Tibial artery (tissue), 4 donors: ENCODE results near the gene SORCS2.

ENCODE experiments used
- DNase-seq, 2 donors: peaks; one replicate each; pipeline ENCODE4 v3.0.0-alpha.2; 2019
- H3K27ac ChIP-seq, 2 donors: fragments of 200-600 bp; sonication (generic) in 1 of 2; 1 replicate in 1 of 2; 2 replicates in 1 of 2; pipeline ENCODE4 v1.5.1; 2018 to 2019; ENCODE audit warnings: mild to moderate bottlenecking in 1 of 2
- H3K27me3 ChIP-seq, 2 donors: fragments of 200-600 bp; sonication (generic) in 1 of 2; one replicate each; pipeline versions ENCODE4 v1.5.1 to v1.6.0; 2016 to 2019
- H3K36me3 ChIP-seq, 3 donors: fragments of 200-600 bp; sonication (generic) in 2 of 3; one replicate each; pipeline ENCODE4 v1.5.1; 2016 to 2019; ENCODE audit warnings: mild to moderate bottlenecking in 2 of 3
- H3K4me1 ChIP-seq, 4 donors: fragments of 200-600 bp; sonication (generic) in 2 of 4; 1 replicate in 3 of 4; 2 replicates in 1 of 4; pipeline ENCODE4 v1.5.1; 2016 to 2019
- H3K4me3 ChIP-seq, 2 donors: fragments of 200-600 bp; sonication (generic) in 1 of 2; 1 replicate in 1 of 2; 2 replicates in 1 of 2; pipeline ENCODE4 v1.5.1; 2018 to 2019; ENCODE audit warnings: mild to moderate bottlenecking in 2 of 2
- H3K9me3 ChIP-seq, 3 donors: fragments of 200-600 bp; sonication (generic) in 1 of 3; one replicate each; pipeline ENCODE4 v1.5.1; 2016 to 2019
- CTCF ChIP-seq, 2 experiments: fragments of 200-600 bp in 1 of 2; fragments of 450-650 bp in 1 of 2; IDR thresholded peaks; one replicate each; pipeline ENCODE4 v1.5.1; 2017 to 2019; ENCODE audit warnings: antibody characterized with exemption in 2 of 2, mild to moderate bottlenecking in 1 of 2, moderate library complexity in 1 of 2
- intact Hi-C: fragments of 100-400 bp; cut with DNase I; formaldehyde crosslinking; loops from one replicate; pipeline ENCODE4 v1.15.0; 2023; ENCODE audit warnings: low total_unique reads

The SORCS2 gene

GRCh38 chr4:7331682-7332000, 139.3 kb downstream of the SORCS2 start:
- Histone ChIP-seq H3K4me3 (no peak overlapping the region), H3K36me3 (no peaks in the 10 kb centered on the region), H3K4me1 (peaks cover 0 to 30% (median 17%) of the 10 kb centered on the region in 4 donors), H3K27me3 (no peaks in the 10 kb centered on the region), H3K9me3 (no peaks in the 10 kb centered on the region), H3K27ac (no peak overlapping the region)
- TF ChIP-seq CTCF (IDR thresholded peaks at IDR 0.05) = no peak
- no peak for DNase-seq
- intact Hi-C loops = loop anchor here (10.0 kb wide), 1 partner anchor 393 kb away; no protein-coding TSS in a partner anchor

- no peak overlapping the region for H3K4me3 ChIP-seq
- H3K9me3 ChIP-seq = no peaks in the 10 kb centered on the region
- no peaks in the 10 kb centered on the region for H3K27me3 ChIP-seq
- intact Hi-C loops = loop anchor here (10.0 kb wide), 1 partner anchor 392 kb away; no protein-coding TSS in a partner anchor
- peaks cover 0 to 36% (median 17%) of the 10 kb centered on the region in 4 donors for H3K4me1 ChIP-seq
- no peaks in the 10 kb centered on the region for H3K36me3 ChIP-seq
- no peak for TF ChIP-seq CTCF (IDR thresholded peaks at IDR 0.05)
- DNase-seq = peak in 1 of 2 donors; percentile 65
- no peak overlapping the region for H3K27ac ChIP-seq
Observed at GRCh38 chr4:7332216-7333023, 140.1 kb downstream of the SORCS2 start.

GRCh38 chr4:7333024-7333780, 140.9 kb downstream of the SORCS2 start:
- intact Hi-C loops = loop anchor here (10.0 kb wide), 1 partner anchor 392 kb away; no protein-coding TSS in a partner anchor
- Histone ChIP-seq H3K36me3 (no peaks in the 10 kb centered on the region), H3K27me3 (no peaks in the 10 kb centered on the region), H3K4me3 (no peak overlapping the region), H3K4me1 (peaks cover 0 to 36% (median 17%) of the 10 kb centered on the region in 4 donors), H3K27ac (no peak overlapping the region), H3K9me3 (no peaks in the 10 kb centered on the region)
- TF ChIP-seq CTCF (IDR thresholded peaks at IDR 0.05) = no peak
- DNase-seq = peak in 1 of 2 donors; percentile 46

GRCh38 chr4:7333801-7334421, 141.6 kb downstream of the SORCS2 start:
- peak in 1 of 2 donors; percentile 64 for DNase-seq
- intact Hi-C loops = loop anchor here (10.0 kb wide), 1 partner anchor 391 kb away; no protein-coding TSS in a partner anchor

More at GRCh38 chr4:7333801-7334421, 141.6 kb downstream of the SORCS2 start:
- Histone ChIP-seq H3K27me3 (no peaks in the 10 kb centered on the region), H3K27ac (no peak overlapping the region), H3K4me3 (no peak overlapping the region), H3K9me3 (no peaks in the 10 kb centered on the region), H3K36me3 (no peaks in the 10 kb centered on the region), H3K4me1 (peaks cover 0 to 30% (median 13%) of the 10 kb centered on the region in 4 donors)
- TF ChIP-seq CTCF (IDR thresholded peaks at IDR 0.05) = no peak
